ENCODE data around the gene TMEM190.
"Not testable (repeated sequence)": the region's sequence is repeated elsewhere in the genome, so short reads cannot be mapped to it uniquely, and the experiment has no call there.

TMEM190 gene

DNA sequence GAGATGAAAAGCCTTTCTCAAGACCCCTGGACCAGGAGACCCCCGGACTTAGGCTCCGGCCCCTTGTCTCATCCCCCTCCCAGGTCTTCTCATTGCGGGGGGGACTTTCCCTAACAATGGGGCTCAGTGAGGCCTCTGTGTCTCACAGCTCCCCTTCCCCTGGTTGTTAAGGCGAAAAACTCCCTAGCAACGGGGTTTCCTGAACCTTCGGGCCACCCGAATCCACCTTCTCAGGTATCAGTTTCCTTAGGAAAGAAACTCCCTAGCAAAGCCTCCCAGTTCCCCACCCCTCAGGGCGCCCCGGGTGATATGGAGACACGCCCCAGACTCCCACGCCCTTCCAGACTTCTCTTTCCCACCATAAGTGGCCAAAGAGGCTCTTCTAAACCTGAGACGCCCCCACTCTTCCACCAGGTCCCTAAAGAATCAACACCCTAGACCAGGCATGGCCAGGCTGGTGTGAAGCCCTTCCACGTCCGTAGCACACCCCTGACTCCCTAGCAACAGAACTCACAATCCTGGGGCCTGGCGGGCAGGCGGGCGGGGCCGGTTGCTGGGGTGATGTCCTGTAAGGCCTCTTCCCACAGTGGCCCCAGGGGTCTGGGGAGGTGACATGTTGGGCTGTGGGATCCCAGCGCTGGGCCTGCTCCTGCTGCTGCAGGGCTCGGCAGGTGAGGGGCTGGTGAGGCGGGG, at the start of gene TMEM190:
TSS of gene TMEM190 (plus strand) at position 586 of the 693 bp plus-strand sequence. CDS start at position 614, 28 bp downstream.
- FAIRE-seq (no peak), DNase-seq (ENCODE audit: insufficient read length, low spot score) (no peak)
- no peak for TF ChIP-seq POLR2A (IDR thresholded peaks at IDR 0.05; ENCODE audit: low read depth, low read length)

DNA sequence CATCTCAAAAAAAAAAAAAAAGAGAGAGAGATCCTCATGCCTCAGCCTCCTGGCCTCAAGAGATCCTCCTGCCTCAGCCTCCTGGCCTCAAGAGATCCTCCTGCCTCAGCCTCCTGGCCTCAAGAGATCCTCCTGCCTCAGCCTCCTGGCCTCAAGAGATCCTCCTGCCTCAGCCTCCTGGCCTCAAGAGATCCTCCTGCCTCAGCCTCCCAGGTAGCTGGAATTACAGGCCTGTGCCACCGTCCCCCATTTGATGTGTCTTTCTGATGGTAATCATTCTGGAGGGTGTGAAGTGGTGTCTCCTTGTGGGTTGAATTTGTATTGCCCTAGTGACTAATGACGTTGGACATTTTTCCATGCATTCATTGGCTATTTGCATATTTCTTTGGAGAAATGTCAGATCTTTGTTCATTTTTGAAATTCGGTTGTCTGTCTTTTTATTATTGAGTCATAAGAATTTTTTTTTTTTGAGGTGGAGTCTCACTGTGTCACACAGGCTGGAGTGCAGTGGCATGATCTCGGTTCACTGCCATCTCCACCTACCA, 47.8 kb upstream of the TMEM190 start:
- DNase-seq (ENCODE audit: insufficient read length, low spot score); FAIRE-seq: not testable (repeated sequence)

DNA sequence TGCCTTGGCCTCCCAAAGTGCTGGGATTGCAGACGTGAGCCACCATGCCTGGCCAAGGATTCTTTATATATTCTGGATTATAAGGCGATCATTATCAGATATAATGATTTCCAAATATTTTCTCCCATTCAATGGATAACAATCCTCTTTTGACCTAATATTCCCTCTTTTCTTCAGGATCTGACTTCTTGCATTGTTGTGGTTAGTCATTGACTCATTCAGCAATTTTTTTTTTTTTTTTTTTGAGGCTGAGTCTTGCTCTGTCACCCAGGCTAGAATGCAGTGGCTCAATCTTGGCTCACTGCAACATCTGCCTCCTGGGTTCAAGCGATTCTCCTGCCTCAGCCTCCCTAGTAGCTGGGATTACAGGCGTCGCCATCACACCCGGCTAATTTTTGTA, 46.8 kb upstream of the TMEM190 start:
- not testable (repeated sequence) for FAIRE-seq; DNase-seq (ENCODE audit: insufficient read length, low spot score)

DNA sequence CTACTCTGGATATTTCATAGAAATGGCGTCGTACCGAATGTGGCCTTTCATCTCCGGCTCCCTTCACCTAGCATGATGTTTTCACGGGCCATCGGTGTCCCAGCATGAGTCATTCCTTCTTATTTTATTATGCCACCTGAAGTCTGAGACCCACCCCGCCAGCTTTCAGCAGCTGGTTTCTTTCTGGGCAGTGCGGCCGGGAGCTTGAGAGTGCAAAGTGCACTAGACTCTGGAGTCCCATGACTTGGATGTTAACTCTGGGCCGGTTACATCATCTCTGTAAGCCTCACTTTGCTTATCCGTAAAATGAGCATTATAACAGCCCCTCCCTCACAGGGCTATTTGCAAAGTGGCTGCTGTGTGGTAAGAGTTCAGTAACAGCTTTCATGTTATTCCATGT, 42.8 kb upstream of the TMEM190 start:
- TF ChIP-seq POLR2A (IDR thresholded peaks at IDR 0.05; ENCODE audit: low read depth, low read length): no peak
- FAIRE-seq (no peak), DNase-seq (ENCODE audit: insufficient read length, low spot score) (no peak)

DNA sequence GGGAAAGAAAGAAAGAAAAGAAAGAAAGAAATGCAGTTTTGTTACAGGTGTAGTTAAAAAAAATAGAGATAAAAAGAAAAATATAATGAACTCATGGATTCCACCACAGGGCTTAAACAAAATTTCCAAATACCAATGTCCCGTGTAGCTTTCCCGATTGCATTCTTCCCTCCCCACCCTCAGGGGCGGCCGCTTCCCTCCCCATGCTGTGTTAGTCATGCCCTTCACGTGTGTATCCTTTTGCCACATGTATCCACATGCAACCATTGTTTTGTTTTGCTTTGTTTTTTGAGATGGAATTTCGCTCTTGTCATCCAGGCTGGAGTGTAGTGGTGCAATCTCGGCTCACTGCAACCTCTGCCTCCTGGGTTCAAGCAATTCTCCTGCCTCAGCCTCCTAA, 40.5 kb upstream of the TMEM190 start:
- FAIRE-seq (no peak), DNase-seq (ENCODE audit: insufficient read length, low spot score) (no peak)
- TF ChIP-seq POLR2A (IDR thresholded peaks at IDR 0.05; ENCODE audit: low read depth, low read length): no peak

DNA sequence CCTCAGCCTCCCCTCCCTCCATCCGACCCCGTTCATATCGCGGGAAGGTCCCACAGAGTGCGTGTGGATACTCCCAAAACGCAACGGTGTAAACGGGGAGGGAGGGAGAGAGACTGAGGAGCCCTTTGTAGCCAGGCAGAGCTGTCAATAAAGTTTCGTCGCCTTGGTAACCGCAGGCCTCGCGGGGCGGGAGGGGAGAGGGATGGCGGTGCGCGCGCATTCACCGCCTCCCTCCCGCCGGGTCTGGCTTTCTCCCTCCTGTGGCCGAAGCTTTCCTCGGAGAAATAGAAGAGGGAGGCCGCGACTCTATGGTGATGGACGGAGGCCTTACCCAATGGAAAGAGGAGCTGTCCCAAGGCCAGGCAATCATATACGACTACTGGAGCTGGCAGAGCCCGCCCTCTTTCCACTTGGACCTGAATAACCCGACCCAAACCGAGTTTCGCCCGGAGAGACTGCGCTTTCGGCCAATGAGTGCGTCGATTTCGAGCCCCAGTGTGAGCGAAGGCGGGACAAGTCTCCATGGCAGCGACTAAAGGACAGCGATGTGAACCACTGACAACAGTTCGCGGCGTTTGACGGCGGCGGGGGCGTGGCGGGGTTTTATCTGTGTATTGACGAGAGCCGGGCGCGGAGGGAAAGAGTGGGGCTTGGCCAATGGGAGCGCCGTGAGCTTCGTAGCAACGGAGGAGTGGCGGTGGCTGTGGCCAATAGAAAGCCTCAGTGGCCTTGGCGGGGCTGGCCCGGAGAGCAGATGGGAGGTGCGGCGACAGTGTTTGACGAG, 37.3 kb upstream of the TMEM190 start, which contains the start of gene KMT5C:
TSS of gene KMT5C (plus strand) at position 772 of the 784 bp plus-strand sequence. CDS start 2,061 bp downstream, outside the sequence.
- peak; percentile 77 for FAIRE-seq
- no peak; the same call in 1 of the 2 replicates for TF ChIP-seq POLR2A (IDR thresholded peaks at IDR 0.05; ENCODE audit: low read depth, low read length)

DNA sequence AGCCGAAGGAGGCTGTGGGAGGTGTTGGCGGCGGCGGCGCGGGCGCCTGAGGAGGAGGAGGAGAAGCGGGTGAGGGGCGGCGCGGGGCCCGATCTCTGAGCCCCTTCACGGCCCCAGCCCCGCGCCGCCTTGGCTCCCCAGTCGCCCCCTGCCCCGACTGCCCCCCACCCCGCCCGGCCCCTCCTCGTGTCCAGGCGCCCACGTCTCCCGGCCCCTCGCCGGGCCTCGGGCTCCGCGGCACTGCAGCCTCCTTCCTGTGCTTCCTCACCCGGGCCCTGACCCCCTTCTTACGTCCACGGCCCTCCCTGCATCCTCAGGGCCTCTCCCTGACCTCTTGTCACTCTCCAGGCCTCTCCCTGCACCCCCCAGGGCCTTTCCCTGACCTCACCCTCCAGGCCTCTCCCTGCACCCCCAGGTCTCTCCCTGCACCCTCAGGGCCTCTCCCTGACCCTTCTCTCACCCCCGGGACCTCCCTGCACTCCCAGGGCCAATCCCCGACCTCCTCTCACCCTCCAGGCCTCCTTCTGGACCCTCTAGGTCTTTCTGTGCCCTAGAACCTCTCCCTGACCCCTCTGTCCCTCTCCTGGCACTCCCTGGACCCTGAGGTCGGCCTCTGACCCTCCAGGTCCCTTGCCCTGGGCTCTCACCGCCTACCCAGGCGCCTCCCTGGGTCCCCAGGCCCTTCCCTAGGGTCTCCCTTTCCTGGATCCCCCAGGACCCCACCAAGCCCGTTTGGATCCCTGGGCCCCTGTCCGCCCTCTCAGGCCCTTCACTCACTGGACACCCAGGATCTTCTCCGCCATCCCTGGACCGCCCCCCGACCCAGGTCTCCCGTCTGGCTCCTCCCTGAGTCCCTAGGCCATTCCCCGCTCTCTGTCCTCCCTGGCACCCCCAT, 36.5 kb upstream of the TMEM190 start:
- no peak for DNase-seq (ENCODE audit: insufficient read length, low spot score)
- no peak for FAIRE-seq

More for the DNA sequence above, 37.3 kb upstream of the TMEM190 start, which contains the start of gene KMT5C:
- peak; percentile 100 for DNase-seq (ENCODE audit: insufficient read length, low spot score)

DNA sequence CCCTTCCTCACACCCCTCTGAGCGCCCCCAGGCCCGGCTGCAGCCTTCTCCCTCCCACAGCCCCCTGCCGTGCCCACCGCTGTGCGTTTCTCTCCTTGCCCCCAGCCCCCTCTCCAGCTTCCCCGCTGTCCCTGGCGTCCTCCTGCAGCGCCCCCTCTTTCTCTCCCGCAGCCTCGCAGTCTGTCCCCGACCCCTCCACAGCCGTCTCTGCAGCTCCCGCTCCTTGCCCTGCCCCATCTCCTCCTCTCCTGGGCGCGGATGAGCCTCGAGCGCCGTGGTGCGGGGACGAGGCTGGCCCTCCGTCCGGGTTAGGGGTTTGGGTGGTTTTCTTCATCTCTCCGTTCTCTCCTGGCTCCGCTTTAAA, 35.9 kb upstream of the TMEM190 start:
- DNase-seq (ENCODE audit: insufficient read length, low spot score) (no peak), FAIRE-seq (no peak)
- TF ChIP-seq POLR2A (IDR thresholded peaks at IDR 0.05; ENCODE audit: low read depth, low read length): no peak; the same call in 1 of the 2 replicates

More for the DNA sequence above, 36.5 kb upstream of the TMEM190 start:
- TF ChIP-seq POLR2A (IDR thresholded peaks at IDR 0.05; ENCODE audit: low read depth, low read length): peak; percentile 92

DNA sequence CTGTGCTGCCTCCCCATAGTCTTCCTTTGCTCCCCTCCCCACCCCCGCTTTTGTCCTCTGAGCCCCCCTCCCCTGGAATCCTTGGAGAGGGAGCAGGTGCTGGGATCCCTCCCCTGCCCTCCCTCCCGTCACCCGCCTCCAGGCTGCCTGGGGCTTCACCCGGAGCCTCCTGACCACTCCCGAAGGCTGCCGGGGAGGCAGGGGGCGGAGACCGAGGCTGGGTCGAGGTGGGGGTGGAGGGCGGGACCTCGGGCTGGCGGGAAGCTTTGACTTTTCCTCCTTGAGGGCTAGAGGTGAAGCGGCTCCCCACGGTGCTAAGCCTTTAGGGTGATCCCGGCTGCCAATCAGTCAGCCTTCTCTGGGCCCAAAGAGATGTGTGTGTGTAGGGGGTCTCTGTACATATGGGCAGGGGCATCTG, 35.4 kb upstream of the TMEM190 start:
- no peak for TF ChIP-seq POLR2A (IDR thresholded peaks at IDR 0.05; ENCODE audit: low read depth, low read length)
- DNase-seq (ENCODE audit: insufficient read length, low spot score) (peak; percentile 99), FAIRE-seq (no peak)

DNA sequence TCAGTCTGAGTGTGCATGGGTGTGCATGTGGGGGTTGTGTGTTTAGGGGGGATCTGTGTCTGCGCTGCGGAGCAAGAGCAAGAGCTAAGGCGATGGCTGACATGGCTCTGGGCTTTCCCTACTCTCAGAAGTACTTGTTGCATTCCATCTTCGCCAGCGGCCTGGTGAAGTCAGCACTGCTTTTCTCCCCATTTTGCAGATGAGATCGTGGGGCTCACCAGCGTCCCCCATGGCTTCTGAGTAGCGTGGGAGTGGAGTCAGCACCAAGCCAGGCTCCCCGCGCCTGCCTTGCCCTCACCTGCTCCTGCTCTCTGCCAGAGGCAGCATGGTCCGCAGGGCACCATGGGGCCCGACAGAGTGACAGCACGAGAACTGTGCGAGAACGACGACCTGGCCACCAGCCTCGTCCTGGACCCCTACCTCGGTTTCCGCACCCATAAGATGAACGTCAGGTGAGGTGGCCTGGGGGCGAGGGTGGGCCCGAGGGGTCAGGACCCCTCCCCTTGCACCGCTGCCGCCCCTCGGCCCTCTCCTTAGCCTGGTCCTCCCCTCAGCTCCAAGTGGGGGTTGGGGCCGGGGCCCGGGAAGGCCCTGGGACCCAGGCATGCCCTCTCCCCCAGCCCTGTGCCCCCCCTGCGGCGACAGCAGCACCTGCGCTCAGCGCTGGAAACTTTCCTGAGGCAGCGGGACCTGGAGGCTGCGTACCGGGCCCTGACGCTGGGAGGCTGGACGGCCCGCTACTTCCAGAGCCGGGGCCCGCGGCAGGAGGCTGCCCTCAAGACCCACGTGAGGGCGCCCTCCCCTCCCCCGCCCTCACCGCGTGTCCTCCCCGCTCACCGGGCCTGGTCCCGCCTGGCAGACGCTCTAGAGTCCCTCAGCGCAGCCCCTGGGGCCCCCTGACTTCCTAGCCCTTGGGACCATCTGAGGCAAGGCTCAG, 34.8 kb upstream of the TMEM190 start:
- DNase-seq (ENCODE audit: insufficient read length, low spot score) (no peak), FAIRE-seq (no peak)
- no peak for TF ChIP-seq POLR2A (IDR thresholded peaks at IDR 0.05; ENCODE audit: low read depth, low read length)

DNA sequence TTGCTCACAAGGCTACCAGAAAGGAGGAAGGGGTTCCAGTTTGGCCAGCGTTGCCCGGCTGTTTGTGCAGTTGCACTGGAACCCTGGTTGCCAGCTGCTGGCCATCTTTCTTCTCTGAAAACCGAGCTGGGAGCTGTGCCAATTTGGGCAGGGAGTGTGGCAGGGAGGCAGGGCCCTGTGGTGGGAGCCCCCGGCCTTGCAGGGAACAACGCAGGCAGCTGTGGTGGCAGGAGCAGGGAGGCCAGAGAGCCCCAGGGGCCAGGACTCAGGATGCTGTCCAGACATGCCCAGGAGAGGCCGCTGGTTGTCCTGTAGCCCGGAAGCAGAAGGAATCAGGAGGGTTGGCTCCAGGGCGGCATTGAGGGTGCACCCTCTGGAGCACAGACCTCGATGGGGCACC, 32.2 kb upstream of the TMEM190 start:
- TF ChIP-seq POLR2A (IDR thresholded peaks at IDR 0.05; ENCODE audit: low read depth, low read length): no peak
- FAIRE-seq (no peak), DNase-seq (ENCODE audit: insufficient read length, low spot score) (no peak)

DNA sequence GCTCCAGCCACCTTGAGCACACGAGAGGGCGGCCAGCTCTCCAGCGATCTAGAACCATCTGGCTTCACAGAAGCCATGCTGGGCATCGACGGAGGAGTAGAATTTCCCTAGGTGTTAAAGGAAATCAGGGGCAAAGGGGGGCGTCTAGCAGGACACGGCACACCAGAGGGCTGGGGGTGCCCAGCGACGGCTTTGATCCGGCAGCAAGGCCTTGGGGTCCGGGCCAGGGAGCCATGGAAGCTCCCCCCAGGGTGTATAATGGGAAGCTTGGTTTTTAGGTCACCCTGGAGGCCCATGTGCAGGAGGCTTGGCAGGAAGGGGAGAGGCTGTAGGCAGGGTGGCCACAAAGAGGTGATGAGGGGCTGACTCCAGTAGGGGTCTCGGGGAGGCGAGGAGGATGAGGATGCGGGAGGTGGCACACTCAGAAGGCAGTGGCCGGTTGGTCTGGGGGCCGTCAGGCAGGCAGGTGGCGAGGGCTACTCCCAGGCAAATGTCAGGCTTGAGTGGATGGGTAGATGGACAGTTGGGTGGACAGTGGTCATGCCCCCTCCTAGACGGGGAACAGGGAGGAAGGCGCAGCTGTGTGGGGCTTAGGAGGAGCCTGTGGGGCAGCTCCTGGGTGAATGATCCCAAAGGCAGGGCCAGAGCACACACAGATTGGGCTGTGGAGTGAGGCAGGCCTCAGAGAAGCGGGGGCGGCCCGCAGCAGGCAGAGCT, 31.4 kb upstream of the TMEM190 start:
- FAIRE-seq (no peak), DNase-seq (ENCODE audit: insufficient read length, low spot score) (no peak)
- 0 out of 2 replicates have a peak, but pooled peaks have one; percentile 2 for TF ChIP-seq POLR2A (IDR thresholded peaks at IDR 0.05; ENCODE audit: low read depth, low read length)

All from H54 (cell line).